ENCODE data around the gene ATP8A2. TPM values are rescaled to one million over a fixed set of nuclear protein-coding genes. Genes with fewer than 3 reads are reported as not detected.

Gene ATP8A2
- total and polyA plus RNA-seq, 10 of the 15 experiments (the other 5 are each of a cell fraction or from before 2014, with no cell fraction given) = 0.01 to 0.04 (median 0.04) TPM; not detected in 7

DNA sequence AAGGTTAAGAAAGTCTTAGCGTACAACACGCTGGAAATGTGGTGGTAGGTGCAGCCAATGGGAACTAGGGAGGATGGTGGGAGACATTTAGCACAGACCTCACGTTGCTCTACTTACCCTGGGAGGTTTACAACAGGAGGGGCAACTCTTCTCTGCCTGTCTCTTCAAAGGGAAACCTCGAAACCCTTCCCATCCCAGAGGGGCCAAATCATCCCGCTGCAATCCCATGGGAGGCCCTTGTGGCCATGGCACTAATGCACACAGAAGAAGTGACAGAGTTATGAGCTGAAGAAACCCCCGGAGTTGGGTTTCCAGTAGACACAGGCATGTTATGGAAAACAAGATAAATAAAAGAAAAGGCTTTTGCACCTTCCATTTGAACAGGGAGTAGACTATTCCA, 644.4 kb downstream of the ATP8A2 start:
- TF ChIP-seq MTA2 (IDR thresholded peaks at IDR 0.05; ENCODE audit: low read depth) = no peak
- Histone ChIP-seq H2AFZ (ENCODE audit: control insufficient read depth, low read depth, low read length) (no peak overlapping the region), H3K9me3 (replicated peaks; ENCODE audit: control insufficient read depth, insufficient read depth, low read length) (no peaks in the 10 kb centered on the region; the same call in 2 of the 3 replicates), H3K79me2 (ENCODE audit: control insufficient read depth, insufficient read depth, low read length) (no peaks in the 10 kb centered on the region), H4K20me1 (ENCODE audit: control insufficient read depth, insufficient read depth) (no peaks in the 10 kb centered on the region), H3K9ac (ENCODE audit: control insufficient read depth, insufficient read depth, low read length) (no peak overlapping the region), H3K4me3 (no peak overlapping the region), H3K27me3 (replicated peaks in 1 of 2; ENCODE audit: control insufficient read depth in 2 of 2, insufficient read depth in 2 of 2, low read length in 1 of 2) (no peaks in the 10 kb centered on the region; a peak in 2 of 4 replicates), H3K4me1 (ENCODE audit: control insufficient read depth, insufficient read depth, low read length) (no peaks in the 10 kb centered on the region), H3K4me2 (ENCODE audit: control insufficient read depth, insufficient read depth) (no peak overlapping the region), H3K27ac (ENCODE audit: control insufficient read depth, insufficient read depth) (no peak overlapping the region), H3K36me3 (ENCODE audit: control insufficient read depth in 2 of 2, insufficient read depth in 2 of 2, low read length in 1 of 2) (no peaks in the 10 kb centered on the region)
- ChIA-PET SMC1A (ENCODE audit: uncharacterized antibody, unreplicated experiment) (no interaction called here), CTCF (no interaction called here), RAD21 (ENCODE audit: unreplicated experiment) (no interaction called here), POLR2A (no interaction called here)
- no peak for ATAC-seq
- in situ Hi-C loops (cut with MboI) = no loop called here
- BruUV-seq (replicated peaks) = no TSS peak
- no peak for DNase-seq (ENCODE audit: low read depth, low spot score)
- 20% methylated on average over 6 of the region's 6 CpGs for WGBS (ENCODE audit: insufficient coverage, insufficient replicate concordance, low lambda C conversion rate, missing lambda C conversion rate)
- intact Hi-C loops (cut with micrococcal nuclease; ENCODE audit: unreplicated experiment) = no loop called here
- no peak for FAIRE-seq

DNA sequence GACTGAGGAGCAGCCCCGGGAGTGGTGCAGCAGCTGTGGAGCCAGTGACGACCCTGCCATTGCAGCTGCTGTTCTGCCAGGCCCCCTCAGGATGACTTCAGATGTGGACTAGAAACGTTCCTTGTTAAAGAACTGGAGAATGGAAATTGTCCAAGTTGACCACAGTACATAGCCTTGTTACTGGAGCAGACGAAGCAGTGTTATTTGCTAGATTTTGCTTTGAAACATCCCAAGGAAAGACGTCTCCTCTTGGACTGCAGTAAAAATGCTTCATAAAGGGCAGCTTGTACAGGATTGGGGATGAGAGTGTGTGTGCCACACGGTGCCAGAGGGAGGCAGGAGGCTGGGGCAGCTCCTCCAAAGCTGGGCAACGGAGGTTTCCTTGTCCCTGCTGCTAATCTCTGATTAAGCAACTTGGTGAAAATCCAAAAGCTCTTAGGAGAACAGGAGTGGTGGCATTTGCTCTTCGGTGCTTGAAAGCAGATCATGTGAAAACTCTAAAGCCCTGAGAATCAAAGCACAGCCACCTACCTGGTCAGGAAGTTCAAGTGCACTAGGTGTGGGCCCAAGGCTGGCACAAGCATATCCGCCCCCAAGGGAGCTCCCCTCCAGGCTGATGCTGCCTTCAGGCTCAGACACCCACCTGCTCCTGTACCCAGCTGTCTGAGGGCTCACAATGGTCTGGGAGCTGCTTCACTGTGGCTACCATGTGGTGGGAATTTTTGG, 645.6 kb downstream of the ATP8A2 start:
- SMC1A ChIA-PET (ENCODE audit: uncharacterized antibody, unreplicated experiment) = no interaction called here
- Histone ChIP-seq H3K9ac (ENCODE audit: control insufficient read depth, insufficient read depth, low read length) (no peak overlapping the region), H4K20me1 (ENCODE audit: control insufficient read depth, insufficient read depth) (no peaks in the 10 kb centered on the region), H3K4me3 (no peak overlapping the region), H3K36me3 (ENCODE audit: control insufficient read depth in 2 of 2, insufficient read depth in 2 of 2, low read length in 1 of 2) (no peaks in the 10 kb centered on the region), H3K4me1 (ENCODE audit: control insufficient read depth, insufficient read depth, low read length) (no peaks in the 10 kb centered on the region), H3K4me2 (ENCODE audit: control insufficient read depth, insufficient read depth) (no peak overlapping the region), H2AFZ (ENCODE audit: control insufficient read depth, low read depth, low read length) (no peak overlapping the region), H3K27ac (ENCODE audit: control insufficient read depth, insufficient read depth) (no peak overlapping the region), H3K79me2 (ENCODE audit: control insufficient read depth, insufficient read depth, low read length) (no peaks in the 10 kb centered on the region), H3K27me3 (replicated peaks in 1 of 2; ENCODE audit: control insufficient read depth in 2 of 2, insufficient read depth in 2 of 2, low read length in 1 of 2) (no peaks in the 10 kb centered on the region; a peak in 2 of 4 replicates), H3K9me3 (replicated peaks; ENCODE audit: control insufficient read depth, insufficient read depth, low read length) (no peaks in the 10 kb centered on the region; the same call in 2 of the 3 replicates)
- ATAC-seq (no peak), DNase-seq (ENCODE audit: low read depth, low spot score) (no peak), FAIRE-seq (no peak)
- RAD21 ChIA-PET (ENCODE audit: unreplicated experiment) = no interaction called here
- intact Hi-C loops (cut with micrococcal nuclease; ENCODE audit: unreplicated experiment) = no loop called here
- CTCF ChIA-PET = no interaction called here
- no TSS peak for BruUV-seq (replicated peaks)
- in situ Hi-C loops (cut with MboI) = no loop called here
- POLR2A ChIA-PET = no interaction called here
- WGBS (ENCODE audit: insufficient coverage, insufficient replicate concordance, low lambda C conversion rate, missing lambda C conversion rate) = 0% methylated on average over 9 of the region's 9 CpGs
- TF ChIP-seq, protein P1, sequence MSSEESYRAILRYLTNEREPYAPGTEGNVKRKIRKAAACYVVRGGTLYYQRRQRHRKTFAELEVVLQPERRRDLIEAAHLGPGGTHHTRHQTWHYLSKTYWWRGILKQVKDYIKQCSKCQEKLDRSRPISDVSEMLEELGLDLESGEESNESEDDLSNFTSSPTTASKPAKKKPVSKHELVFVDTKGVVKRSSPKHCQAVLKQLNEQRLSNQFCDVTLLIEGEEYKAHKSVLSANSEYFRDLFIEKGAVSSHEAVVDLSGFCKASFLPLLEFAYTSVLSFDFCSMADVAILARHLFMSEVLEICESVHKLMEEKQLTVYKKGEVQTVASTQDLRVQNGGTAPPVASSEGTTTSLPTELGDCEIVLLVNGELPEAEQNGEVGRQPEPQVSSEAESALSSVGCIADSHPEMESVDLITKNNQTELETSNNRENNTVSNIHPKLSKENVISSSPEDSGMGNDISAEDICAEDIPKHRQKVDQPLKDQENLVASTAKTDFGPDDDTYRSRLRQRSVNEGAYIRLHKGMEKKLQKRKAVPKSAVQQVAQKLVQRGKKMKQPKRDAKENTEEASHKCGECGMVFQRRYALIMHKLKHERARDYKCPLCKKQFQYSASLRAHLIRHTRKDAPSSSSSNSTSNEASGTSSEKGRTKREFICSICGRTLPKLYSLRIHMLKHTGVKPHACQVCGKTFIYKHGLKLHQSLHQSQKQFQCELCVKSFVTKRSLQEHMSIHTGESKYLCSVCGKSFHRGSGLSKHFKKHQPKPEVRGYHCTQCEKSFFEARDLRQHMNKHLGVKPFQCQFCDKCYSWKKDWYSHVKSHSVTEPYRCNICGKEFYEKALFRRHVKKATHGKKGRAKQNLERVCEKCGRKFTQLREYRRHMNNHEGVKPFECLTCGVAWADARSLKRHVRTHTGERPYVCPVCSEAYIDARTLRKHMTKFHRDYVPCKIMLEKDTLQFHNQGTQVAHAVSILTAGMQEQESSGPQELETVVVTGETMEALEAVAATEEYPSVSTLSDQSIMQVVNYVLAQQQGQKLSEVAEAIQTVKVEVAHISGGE (CRISPR knock-in tag; IDR thresholded peaks at IDR 0.05) = no peak
- no peak for TF ChIP-seq CREM (IDR thresholded peaks at IDR 0.05; ENCODE audit: low read depth)
- TF ChIP-seq BRCA1 (IDR thresholded peaks at IDR 0.05; ENCODE audit: low read depth, low read length) = no peak
- no peak for TF ChIP-seq EZH2 (IDR thresholded peaks at IDR 0.05; ENCODE audit: borderline replicate concordance, control insufficient read depth, low read depth, low read length)
- no peak for TF ChIP-seq CHD1 (IDR thresholded peaks at IDR 0.05; ENCODE audit: low read depth, low read length)
- TF ChIP-seq, protein P2, sequence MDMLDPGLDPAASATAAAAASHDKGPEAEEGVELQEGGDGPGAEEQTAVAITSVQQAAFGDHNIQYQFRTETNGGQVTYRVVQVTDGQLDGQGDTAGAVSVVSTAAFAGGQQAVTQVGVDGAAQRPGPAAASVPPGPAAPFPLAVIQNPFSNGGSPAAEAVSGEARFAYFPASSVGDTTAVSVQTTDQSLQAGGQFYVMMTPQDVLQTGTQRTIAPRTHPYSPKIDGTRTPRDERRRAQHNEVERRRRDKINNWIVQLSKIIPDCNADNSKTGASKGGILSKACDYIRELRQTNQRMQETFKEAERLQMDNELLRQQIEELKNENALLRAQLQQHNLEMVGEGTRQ (IDR thresholded peaks at IDR 0.05; ENCODE audit: borderline replicate concordance, low read depth, low read length) = no peak
- TF ChIP-seq, protein P3, sequence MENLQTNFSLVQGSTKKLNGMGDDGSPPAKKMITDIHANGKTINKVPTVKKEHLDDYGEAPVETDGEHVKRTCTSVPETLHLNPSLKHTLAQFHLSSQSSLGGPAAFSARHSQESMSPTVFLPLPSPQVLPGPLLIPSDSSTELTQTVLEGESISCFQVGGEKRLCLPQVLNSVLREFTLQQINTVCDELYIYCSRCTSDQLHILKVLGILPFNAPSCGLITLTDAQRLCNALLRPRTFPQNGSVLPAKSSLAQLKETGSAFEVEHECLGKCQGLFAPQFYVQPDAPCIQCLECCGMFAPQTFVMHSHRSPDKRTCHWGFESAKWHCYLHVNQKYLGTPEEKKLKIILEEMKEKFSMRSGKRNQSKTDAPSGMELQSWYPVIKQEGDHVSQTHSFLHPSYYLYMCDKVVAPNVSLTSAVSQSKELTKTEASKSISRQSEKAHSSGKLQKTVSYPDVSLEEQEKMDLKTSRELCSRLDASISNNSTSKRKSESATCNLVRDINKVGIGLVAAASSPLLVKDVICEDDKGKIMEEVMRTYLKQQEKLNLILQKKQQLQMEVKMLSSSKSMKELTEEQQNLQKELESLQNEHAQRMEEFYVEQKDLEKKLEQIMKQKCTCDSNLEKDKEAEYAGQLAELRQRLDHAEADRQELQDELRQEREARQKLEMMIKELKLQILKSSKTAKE (IDR thresholded peaks at IDR 0.05; ENCODE audit: low read depth, poor library complexity, severe bottlenecking) = no peak

Data from GM12878 (cell line).